ENCODE measurements around the gene SARM1. TPM values are rescaled to one million over a fixed set of nuclear protein-coding genes. Genes with fewer than 3 reads are reported as not detected.
"Not testable (repeated sequence)": the region's sequence is repeated elsewhere in the genome, so short reads cannot be mapped to it uniquely, and the experiment has no call there.

Gene SARM1
- total RNA-seq, 1 donor from 2014 or later, result 14.1 TPM

- no peak for DNase-seq
- H3K4me3 ChIP-seq, result no peak overlapping the region
These were observed 55.9 kb downstream of the SARM1 start for GRCh38 chr17:28427371-28427770.

GRCh38 chr17:28427982-28428381 is 56.5 kb downstream of the SARM1 start:
- H3K4me3 ChIP-seq; H3K27ac ChIP-seq; H3K4me1 ChIP-seq; H3K27me3 ChIP-seq (ENCODE audit: low read depth); DNase-seq; H3K9me3 ChIP-seq; ATAC-seq; H3K36me3 ChIP-seq; intact Hi-C loops (cut with DNase I): not testable (repeated sequence)

More at GRCh38 chr17:28427371-28427770, 55.9 kb downstream of the SARM1 start:
- ATAC-seq, result no peak
- Histone ChIP-seq H3K27me3 (ENCODE audit: low read depth) (no peaks in the 10 kb centered on the region), H3K4me1 (no peaks in the 10 kb centered on the region), H3K27ac (no peak overlapping the region), H3K36me3 (no peaks in the 10 kb centered on the region), H3K9me3 (no peaks in the 10 kb centered on the region)
- intact Hi-C loops (cut with DNase I), result no loop called here
- TF ChIP-seq CTCF (IDR thresholded peaks at IDR 0.05), result no peak

- ATAC-seq (no peak), DNase-seq (no peak)
- no peak for TF ChIP-seq CTCF (IDR thresholded peaks at IDR 0.05)
- no peaks in the 10 kb centered on the region for H3K36me3 ChIP-seq
- no peaks in the 10 kb centered on the region for H3K4me1 ChIP-seq
- intact Hi-C loops (cut with DNase I), result no loop called here
- no peak overlapping the region for H3K4me3 ChIP-seq
- no peak overlapping the region for H3K27ac ChIP-seq
- H3K9me3 ChIP-seq, result no peaks in the 10 kb centered on the region
- no peaks in the 10 kb centered on the region for H3K27me3 ChIP-seq (ENCODE audit: low read depth)
These were observed 62.2 kb downstream of the SARM1 start for GRCh38 chr17:28433721-28434120.

- H3K36me3 ChIP-seq; H3K4me3 ChIP-seq; DNase-seq; ATAC-seq; H3K27me3 ChIP-seq (ENCODE audit: low read depth); H3K27ac ChIP-seq; H3K9me3 ChIP-seq; H3K4me1 ChIP-seq; intact Hi-C loops (cut with DNase I): not testable (repeated sequence)
These were observed 62.8 kb downstream of the SARM1 start for GRCh38 chr17:28434326-28434725.

- ATAC-seq, result no peak
- intact Hi-C loops (cut with DNase I), result no loop called here
These were observed 72.6 kb downstream of the SARM1 start for GRCh38 chr17:28443901-28444638.

GRCh38 chr17:28446716-28447395 is 75.4 kb downstream of the SARM1 start:
- no peak for ATAC-seq
- intact Hi-C loops (cut with DNase I), result no loop called here
- Histone ChIP-seq H3K4me3 (no peak overlapping the region), H3K27ac (no peak overlapping the region), H3K4me1 (no peaks in the 10 kb centered on the region), H3K27me3 (ENCODE audit: low read depth) (no peaks in the 10 kb centered on the region), H3K36me3 (no peaks in the 10 kb centered on the region), H3K9me3 (no peaks in the 10 kb centered on the region)
- no peak for TF ChIP-seq CTCF (IDR thresholded peaks at IDR 0.05)
- DNase-seq, result no peak

More at GRCh38 chr17:28443901-28444638, 72.6 kb downstream of the SARM1 start:
- Histone ChIP-seq H3K9me3 (no peaks in the 10 kb centered on the region), H3K27me3 (ENCODE audit: low read depth) (no peaks in the 10 kb centered on the region), H3K36me3 (no peaks in the 10 kb centered on the region), H3K4me1 (no peaks in the 10 kb centered on the region), H3K4me3 (no peak overlapping the region), H3K27ac (no peak overlapping the region)
- no peak for TF ChIP-seq CTCF (IDR thresholded peaks at IDR 0.05)
- no peak for DNase-seq

Measured in lower lobe of right lung (tissue), 2 donors.